ENCODE results near the gene HHATL. TPM values are rescaled to one million over a fixed set of nuclear protein-coding genes. Genes with fewer than 3 reads are reported as not detected.

HHATL gene, protein sequence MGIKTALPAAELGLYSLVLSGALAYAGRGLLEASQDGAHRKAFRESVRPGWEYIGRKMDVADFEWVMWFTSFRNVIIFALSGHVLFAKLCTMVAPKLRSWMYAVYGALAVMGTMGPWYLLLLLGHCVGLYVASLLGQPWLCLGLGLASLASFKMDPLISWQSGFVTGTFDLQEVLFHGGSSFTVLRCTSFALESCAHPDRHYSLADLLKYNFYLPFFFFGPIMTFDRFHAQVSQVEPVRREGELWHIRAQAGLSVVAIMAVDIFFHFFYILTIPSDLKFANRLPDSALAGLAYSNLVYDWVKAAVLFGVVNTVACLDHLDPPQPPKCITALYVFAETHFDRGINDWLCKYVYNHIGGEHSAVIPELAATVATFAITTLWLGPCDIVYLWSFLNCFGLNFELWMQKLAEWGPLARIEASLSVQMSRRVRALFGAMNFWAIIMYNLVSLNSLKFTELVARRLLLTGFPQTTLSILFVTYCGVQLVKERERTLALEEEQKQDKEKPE
- not detected for total RNA-seq (2021; ENCODE audit: unreplicated experiment)
- not detected for polyA plus RNA-seq (2012; ENCODE audit: insufficient read length)
- not detected for Bru-seq, nascent RNA
- BruChase-seq, experiment 1, labeled RNA remaining after a 2-hour chase, result not detected
- BruChase-seq, experiment 2, labeled RNA remaining after a 6-hour chase, result percentile 16 among the genes with signal in this experiment
- long read RNA-seq, result 0 reads

- ChIA-PET CTCF (interaction anchor here (0.6 kb wide), 1 partner anchor 49 kb away, joined by 5 read pairs; the partner anchor contains the start of gene ZBTB47), POLR2A (interaction anchor here (0.5 kb wide), 1 partner anchor 116 kb away, joined by 5 read pairs; no protein-coding TSS in a partner anchor)
- no peaks in the 10 kb centered on the region for H3K9me3 ChIP-seq (ENCODE audit: control insufficient read depth, insufficient read depth, low read depth, low read length)
Observed at GRCh38 chr3:42702066-42702951, at the start of gene HHATL. HHATL (minus strand) TSS chr3:42702798; CDS start chr3:42700826, 1,972 bp downstream.

More at GRCh38 chr3:42702066-42702951, at the start of gene HHATL:
- H3K4me1 ChIP-seq (ENCODE audit: control insufficient read depth, insufficient read depth, low read length), result no peaks in the 10 kb centered on the region
- DNase-seq (ENCODE audit: low read depth, low spot score), result no peak
- H3K4me3 ChIP-seq (ENCODE audit: low read depth in 2 of 2, low read length in 2 of 2), result no peak within 1 kb of the TSS
- no peak within 1 kb of the TSS for H3K27ac ChIP-seq (ENCODE audit: low read length)
- in situ Hi-C loops (cut with HindIII; ENCODE audit: low pct_unique_long_range_greater_than_20kb, low sequenced_read_pairs) (no loop called here), intact Hi-C loops (cut with micrococcal nuclease; ENCODE audit: unreplicated experiment) (no loop called here)
- BruUV-seq (replicated peaks), result no TSS peak
- TF ChIP-seq SIN3A (IDR thresholded peaks at IDR 0.05; ENCODE audit: borderline replicate concordance, insufficient read depth, low read depth, low read length) (no peak), REST (IDR thresholded peaks at IDR 0.05; ENCODE audit: insufficient read depth in 1 of 2, low read depth in 2 of 2, low read length in 1 of 2) (no peak), POLR2AphosphoS5 (IDR thresholded peaks at IDR 0.05; ENCODE audit: low read depth, low read length) (no peak), CTCF (IDR thresholded peaks at IDR 0.05) (no peak)
- H3K27me3 ChIP-seq (ENCODE audit: control insufficient read depth, insufficient read depth, low read length), result no peaks in the 10 kb centered on the region
- H3K36me3 ChIP-seq (ENCODE audit: control insufficient read depth, insufficient read depth, low read length), result no peaks in the 10 kb centered on the region
- ATAC-seq, result no peak

Data from Panc1 (cell line).